Smooth muscle cell of trachea (primary cell): ENCODE data around the gene MRPS15. TPM values are rescaled to one million over a fixed set of nuclear protein-coding genes. Genes with fewer than 3 reads are reported as not detected.

ENCODE experiments used
- total RNA-seq: library from RNA; depleted of rRNA; stranded (reverse); fragments of >200 nt; gene quantifications from 2 replicates; pipeline ENCODE4 v1.2.1, GENCODE V29; 2014

Gene MRPS15
- 66.7 and 102 TPM in 2 replicates for total RNA-seq

GRCh38 chr1:36463803-36464604 is at the start of gene MRPS15:
MRPS15 (minus strand) TSS chr1:36464384; CDS start chr1:36464275, 109 bp downstream.

DNA sequence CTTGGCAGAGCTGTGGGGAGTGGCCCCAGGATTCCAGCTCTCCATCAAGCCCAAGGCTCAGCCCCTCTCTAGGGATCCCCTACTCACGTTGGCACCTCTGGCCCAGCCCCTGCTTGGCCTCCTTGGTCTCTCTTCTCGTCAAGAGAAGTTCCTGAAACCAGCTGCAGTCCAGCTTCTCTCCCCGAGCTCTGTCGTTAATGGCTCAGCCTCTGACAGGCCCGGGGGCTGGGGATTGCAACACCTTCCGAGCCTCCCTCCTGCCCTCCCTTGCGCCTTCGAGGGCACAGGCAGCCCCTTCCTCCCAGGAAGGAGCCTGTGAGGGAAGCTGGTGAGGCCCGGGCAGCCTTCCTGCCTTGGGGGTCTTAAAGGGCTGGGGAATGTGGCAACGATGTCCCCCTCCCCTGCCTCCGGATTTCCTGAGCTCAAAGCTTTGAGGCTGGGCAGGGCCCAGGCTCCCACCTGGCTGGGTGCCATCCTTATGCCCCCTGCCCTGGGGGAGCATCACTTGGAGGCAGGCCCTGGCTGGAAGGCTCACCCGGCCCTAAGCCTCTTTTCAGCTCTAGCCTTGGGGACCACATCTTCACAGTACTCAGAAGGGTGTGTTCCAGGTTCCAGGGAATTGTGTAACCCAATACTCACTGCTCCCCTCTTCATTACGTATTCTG is 18.7 kb upstream of the MRPS15 start, which contains the start of gene CSF3R:
Gene CSF3R, minus strand, starts transcription at position 190 of the 665 bp plus-strand sequence. CDS start 3,417 bp downstream, outside the sequence.

GRCh38 chr1:36450270-36450918 is 13.8 kb downstream of the MRPS15 start, which contains the start of gene OSCP1:
OSCP1 (minus strand) TSS chr1:36450451; CDS start chr1:36450369, 82 bp downstream.

Other genes with a start within 250 kb of the MRPS15 start
- gene THRAP3, start 239.9 kb downstream of the MRPS15 start, total RNA-seq = 114 and 128 TPM in 2 replicates
- gene SH3D21, start 158.0 kb downstream of the MRPS15 start, total RNA-seq = 4.7 and 8.1 TPM in 2 replicates
- 225 and 335 TPM in 2 replicates for gene EVA1B, start 140.7 kb downstream of the MRPS15 start, total RNA-seq
- 15.6 and 16.7 TPM in 2 replicates for gene STK40, start 78.5 kb downstream of the MRPS15 start, total RNA-seq
- gene LSM10, start 66.5 kb downstream of the MRPS15 start, total RNA-seq = 13.8 and 13.9 TPM in 2 replicates
- 15.7 and 17.3 TPM in 2 replicates for gene OSCP1, start 13.9 kb downstream of the MRPS15 start, total RNA-seq
- gene CSF3R, start 18.5 kb upstream of the MRPS15 start, total RNA-seq = under 0.01 TPM in 1 of 2 replicates, not detected in the other